ENCODE results near the gene FOXI1.

Gene FOXI1

DNA sequence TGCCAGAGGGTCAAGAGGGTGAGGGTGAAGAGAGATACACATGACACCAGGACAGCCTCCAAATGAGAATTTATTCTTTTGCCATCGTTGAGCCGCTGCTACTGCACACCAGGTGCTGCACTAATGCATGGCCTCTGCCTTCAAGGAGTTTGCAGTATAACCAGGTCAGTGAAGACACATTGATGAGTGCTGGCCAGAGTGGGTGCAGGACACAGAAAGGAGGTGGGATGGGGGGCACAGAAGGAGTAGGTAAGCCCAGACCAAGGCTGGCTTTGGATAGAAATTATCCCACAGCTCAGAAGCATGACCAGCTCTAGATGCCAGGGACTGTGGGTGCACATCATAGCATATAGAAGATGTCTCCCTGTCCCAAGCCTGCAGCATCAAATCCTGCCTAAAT is 38.0 kb downstream of the FOXI1 start:
- H3K4me3 ChIP-seq (ENCODE audit: low read length), result no peak overlapping the region
- no peak for DNase-seq (ENCODE audit: low read depth)
- TF ChIP-seq, protein P1, sequence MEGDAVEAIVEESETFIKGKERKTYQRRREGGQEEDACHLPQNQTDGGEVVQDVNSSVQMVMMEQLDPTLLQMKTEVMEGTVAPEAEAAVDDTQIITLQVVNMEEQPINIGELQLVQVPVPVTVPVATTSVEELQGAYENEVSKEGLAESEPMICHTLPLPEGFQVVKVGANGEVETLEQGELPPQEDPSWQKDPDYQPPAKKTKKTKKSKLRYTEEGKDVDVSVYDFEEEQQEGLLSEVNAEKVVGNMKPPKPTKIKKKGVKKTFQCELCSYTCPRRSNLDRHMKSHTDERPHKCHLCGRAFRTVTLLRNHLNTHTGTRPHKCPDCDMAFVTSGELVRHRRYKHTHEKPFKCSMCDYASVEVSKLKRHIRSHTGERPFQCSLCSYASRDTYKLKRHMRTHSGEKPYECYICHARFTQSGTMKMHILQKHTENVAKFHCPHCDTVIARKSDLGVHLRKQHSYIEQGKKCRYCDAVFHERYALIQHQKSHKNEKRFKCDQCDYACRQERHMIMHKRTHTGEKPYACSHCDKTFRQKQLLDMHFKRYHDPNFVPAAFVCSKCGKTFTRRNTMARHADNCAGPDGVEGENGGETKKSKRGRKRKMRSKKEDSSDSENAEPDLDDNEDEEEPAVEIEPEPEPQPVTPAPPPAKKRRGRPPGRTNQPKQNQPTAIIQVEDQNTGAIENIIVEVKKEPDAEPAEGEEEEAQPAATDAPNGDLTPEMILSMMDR (conservative IDR thresholded peaks at IDR 0.05; ENCODE audit: low read length), result no peak

DNA sequence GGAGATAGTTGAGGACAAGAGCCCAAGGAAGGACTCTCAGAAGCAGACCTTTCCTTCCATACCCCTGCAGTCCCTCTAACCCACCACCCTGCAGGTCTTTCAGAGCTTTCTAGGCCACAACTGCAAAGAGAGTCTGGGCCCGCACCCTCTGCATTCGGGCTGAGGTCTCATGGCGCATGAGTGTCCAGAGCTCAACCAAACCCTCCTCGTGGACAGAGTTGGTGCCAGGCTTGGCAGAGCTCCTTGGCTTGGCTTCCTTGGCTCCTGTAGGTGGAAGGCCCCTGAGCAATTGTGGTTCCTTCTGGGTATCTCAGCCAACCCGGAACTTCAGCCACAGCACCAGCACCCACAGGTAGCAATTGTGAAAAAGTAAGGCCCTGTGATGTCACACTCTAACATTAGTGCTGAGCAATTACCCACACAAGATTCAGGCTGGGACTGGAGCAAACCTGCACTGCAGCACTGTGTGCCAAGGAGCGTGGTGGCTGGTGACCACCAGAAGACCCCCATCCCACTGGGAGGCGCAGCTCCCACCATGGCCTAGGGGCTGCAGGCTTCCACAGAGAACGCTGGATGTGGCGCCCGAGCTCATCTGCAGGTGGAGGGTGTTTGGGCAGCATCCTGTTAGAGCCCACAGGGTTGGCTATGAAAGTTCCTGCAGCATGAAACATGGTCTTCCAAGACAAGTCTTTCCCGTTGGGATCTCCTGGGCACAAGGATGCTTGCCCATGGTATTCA is 38.8 kb downstream of the FOXI1 start:
- TF ChIP-seq, protein P1 (conservative IDR thresholded peaks at IDR 0.05; ENCODE audit: low read length), result no peak
- no peak overlapping the region for H3K4me3 ChIP-seq (ENCODE audit: low read length)
- no peak for DNase-seq (ENCODE audit: low read depth)

DNA sequence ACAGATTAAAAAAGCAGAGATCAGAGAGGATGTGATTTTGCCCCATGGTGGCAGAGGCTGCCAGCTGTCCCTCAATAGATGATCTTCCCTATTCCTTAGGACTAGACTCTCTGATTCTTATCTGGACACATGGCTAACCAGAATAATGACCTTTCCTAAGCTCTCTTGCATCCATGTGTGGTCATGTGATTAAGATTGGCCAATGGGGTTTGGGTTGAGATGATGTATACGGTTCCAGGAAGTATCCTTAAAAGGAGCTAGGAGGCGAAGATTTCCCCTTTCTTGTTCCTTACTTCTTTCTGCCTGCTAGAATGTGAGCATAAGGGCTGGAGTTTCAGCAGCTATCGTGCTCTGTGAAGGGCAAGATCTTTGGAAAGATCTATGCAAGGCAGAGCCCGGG is 39.8 kb downstream of the FOXI1 start:
- no peak overlapping the region for H3K4me3 ChIP-seq (ENCODE audit: low read length)
- DNase-seq (ENCODE audit: low read depth), result no peak
- TF ChIP-seq, protein P1 (conservative IDR thresholded peaks at IDR 0.05; ENCODE audit: low read length), result no peak

DNA sequence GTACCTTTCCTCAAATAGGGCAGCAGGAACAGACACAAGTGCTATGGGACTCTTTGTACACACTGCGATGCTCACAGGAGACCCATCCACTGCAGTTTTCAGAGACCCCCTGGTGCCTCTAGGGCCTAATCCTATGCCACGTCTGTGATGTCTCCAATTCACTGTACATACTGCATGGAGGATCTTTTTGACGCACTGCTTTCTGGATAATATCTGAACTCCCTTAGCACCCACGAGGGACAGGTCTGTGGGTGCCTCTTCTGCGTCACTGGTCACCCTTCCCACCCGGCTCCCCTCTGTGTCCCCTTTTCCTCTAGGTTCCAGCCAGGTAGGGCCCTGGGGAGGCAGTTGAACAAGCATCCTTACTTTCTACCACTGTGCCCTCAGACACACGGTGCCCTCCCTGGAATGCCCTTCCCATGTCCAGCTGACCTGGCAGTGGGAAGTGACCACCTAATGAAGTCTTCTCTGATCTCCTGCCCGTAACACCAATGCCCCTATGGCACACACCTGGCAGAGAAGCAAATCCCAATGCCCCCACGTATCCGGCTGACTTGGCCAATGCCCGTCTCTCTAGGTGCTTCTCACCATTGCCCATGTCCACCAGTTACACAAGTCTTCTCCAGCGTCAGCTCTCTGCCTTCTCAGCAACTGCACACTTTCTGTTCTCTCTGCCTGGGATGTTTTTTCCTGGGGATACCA is 41.5 kb downstream of the FOXI1 start:
- H3K4me3 ChIP-seq (ENCODE audit: low read length), result no peak overlapping the region
- TF ChIP-seq, protein P1 (conservative IDR thresholded peaks at IDR 0.05; ENCODE audit: low read length), result no peak
- no peak for DNase-seq (ENCODE audit: low read depth)

DNA sequence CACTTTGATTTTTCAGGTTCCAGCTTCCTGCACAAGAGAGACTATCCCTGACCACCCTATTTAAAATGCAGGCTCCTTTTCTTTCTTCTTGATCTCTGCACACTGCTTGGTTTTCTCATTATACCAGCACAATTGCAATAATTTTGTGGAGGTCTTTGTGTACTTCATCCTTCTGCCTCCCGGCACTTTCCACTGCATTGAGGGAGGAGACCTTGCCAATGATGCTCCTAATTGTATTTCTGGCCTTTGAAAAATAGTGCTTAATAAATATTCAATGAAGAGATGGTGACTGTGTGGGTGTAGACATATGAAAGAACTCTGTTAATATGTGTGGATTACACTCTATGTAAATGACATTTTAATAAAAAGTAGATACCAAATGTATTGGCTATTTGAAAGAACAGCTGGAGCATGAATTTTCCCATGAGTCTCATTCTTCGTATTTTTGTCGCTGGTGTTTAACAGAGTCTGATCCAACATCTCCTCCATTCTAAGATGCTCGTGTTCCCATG is 42.1 kb downstream of the FOXI1 start:
- H3K4me3 ChIP-seq (ENCODE audit: low read length), result no peak overlapping the region
- TF ChIP-seq, protein P1 (conservative IDR thresholded peaks at IDR 0.05; ENCODE audit: low read length), result no peak
- no peak for DNase-seq (ENCODE audit: low read depth)

DNA sequence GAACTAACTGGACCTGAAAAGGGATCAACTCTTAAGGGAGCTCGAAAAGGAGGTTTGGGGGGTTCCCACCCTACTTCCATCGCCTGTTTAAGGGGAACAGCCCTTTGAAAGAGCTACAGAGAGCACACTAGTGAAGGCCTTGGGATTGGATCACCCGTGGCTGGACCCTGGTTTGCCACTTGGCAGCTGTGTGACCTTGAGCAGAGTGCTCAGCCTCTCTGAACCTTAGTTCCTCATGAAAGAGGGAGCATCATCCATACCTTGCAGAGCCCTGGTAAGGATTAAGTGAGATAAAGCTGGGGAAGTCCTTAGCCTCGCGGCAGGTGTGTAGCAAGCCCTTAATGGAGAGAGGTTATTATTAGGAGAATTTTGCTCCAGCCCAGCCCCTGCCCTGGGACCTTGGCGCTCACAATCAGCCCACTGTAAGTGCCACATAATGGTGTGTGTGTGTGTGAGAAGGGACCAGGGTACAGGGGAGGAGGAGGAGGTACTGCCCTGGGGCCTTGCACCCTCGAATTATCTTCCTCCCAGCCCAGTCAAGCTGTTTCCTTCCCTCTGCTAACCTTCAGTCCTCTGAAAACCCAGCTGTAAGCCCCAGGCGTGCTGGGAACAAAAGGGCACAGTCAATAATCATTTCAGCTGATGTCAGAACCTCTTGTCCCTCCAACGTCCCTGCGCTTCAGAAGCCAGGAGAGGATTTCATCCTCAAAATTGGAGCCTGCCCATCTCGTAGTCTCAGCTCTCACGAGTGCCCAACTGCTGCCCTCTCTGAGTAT is 42.9 kb downstream of the FOXI1 start:
- TF ChIP-seq, protein P1 (conservative IDR thresholded peaks at IDR 0.05; ENCODE audit: low read length), result no peak
- no peak overlapping the region for H3K4me3 ChIP-seq (ENCODE audit: low read length)
- DNase-seq (ENCODE audit: low read depth), result no peak

All from AG10803 (cell line).